Prostate gland (tissue), 2 donors: ENCODE measurements around the gene CD248.

Experiments
- CTCF ChIP-seq, 4 experiments: fragments of 200-600 bp in 2 of 4; fragments of 450-650 bp in 2 of 4; sonication (generic) in 2 of 4; IDR thresholded peaks; 1 replicate in 3 of 4; 2 replicates in 1 of 4; pipeline ENCODE4 v1.5.1; 2016 to 2019; ENCODE audit warnings: antibody characterized with exemption in 4 of 4, mild to moderate bottlenecking in 2 of 4, moderate library complexity in 2 of 4
- POLR2A ChIP-seq: fragments of 450-650 bp; IDR thresholded peaks from one replicate; pipeline ENCODE4 v1.6.1; 2016; ENCODE audit warnings: antibody characterized with exemption, mild to moderate bottlenecking
- POLR2AphosphoS5 ChIP-seq: sonication (generic); formaldehyde crosslinking; IDR thresholded peaks from one replicate; pipeline ENCODE4 v1.6.1; 2017; ENCODE audit warnings: antibody characterized with exemption

DNA sequence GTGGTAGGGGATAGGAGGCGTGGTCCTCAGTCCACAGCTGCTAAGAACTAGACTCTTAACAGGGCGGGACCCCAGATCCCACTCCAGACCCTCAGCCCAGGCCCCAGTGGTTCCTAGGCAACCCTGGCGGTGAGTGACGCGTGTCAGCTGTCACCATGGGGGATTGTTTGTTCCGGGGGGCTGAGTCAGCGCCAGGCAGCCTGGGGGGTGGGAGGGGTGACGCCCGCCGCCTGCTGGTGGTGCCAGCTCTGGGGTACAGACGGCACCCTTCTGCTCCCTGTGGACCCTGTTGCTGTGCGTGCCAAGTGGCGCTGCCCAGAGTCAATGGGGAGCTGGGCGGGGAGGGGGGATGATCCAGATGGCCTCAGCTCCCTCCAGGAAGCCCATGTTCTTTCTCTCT lies 36.4 kb downstream of the CD248 start:
- TF ChIP-seq CTCF (IDR thresholded peaks at IDR 0.05) (no peak), POLR2A (no peak), POLR2AphosphoS5 (no peak)
